Transverse colon (tissue), 4 donors: ENCODE measurements around the gene LMAN1L. TPM values are rescaled to one million over a fixed set of nuclear protein-coding genes. Genes with fewer than 3 reads are reported as not detected.
A peak's percentile ranks its signal among the peaks of the same experiment; 100 is the strongest.

Experiments used
- DNase-seq: peaks from one replicate; pipeline ENCODE4 v3.0.0-alpha.2; 2019
- H3K27ac ChIP-seq, 4 donors: fragments of 200-600 bp; sonication (generic); 2 replicates each; pipeline ENCODE4 v1.5.1; 2016 to 2018; ENCODE audit warnings: inconsistent platforms in 4 of 4
- H3K27me3 ChIP-seq: fragments of 200-600 bp; sonication (generic); 2 replicates; pipeline ENCODE4 v1.5.1; 2017; ENCODE audit warnings: inconsistent platforms
- H3K36me3 ChIP-seq, 4 donors: fragments of 200-600 bp; sonication (generic); 2 replicates each; pipeline ENCODE4 v1.5.1; 2017 to 2019; ENCODE audit warnings: inconsistent platforms in 4 of 4
- H3K4me1 ChIP-seq, 4 donors: fragments of 200-600 bp; sonication (generic); 2 replicates each; pipeline ENCODE4 v1.5.1; 2017 to 2020; ENCODE audit warnings: inconsistent platforms in 4 of 4
- H3K4me3 ChIP-seq, 4 donors: fragments of 200-600 bp; sonication (generic); 1 replicate in 1 of 4; 2 replicates in 3 of 4; pipeline versions ENCODE4 v1.5.1 to v1.6.1; 2017 to 2019; ENCODE audit warnings: inconsistent platforms in 4 of 4
- H3K9me3 ChIP-seq, 2 donors: fragments of 200-600 bp; sonication (generic); 2 replicates each; pipeline ENCODE4 v1.5.1; 2017 to 2019; ENCODE audit warnings: inconsistent platforms in 2 of 2
- EP300 ChIP-seq: sonication (generic); formaldehyde crosslinking; IDR thresholded peaks from one replicate; pipeline ENCODE4 v1.6.1; 2017; ENCODE audit warnings: antibody characterized with exemption, low read depth
- POLR2A ChIP-seq: fragments of 450-650 bp; IDR thresholded peaks from one replicate; pipeline ENCODE4 v1.6.1; 2016; ENCODE audit warnings: antibody characterized with exemption, mild to moderate bottlenecking, moderate library complexity
- POLR2AphosphoS5 ChIP-seq, 3 donors: sonication (generic); formaldehyde crosslinking; IDR thresholded peaks; one replicate each; pipeline ENCODE4 v1.6.1; 2016; ENCODE audit warnings: antibody characterized with exemption in 3 of 3
- WGBS, 2 donors: methylation state at CpG; one replicate each; pipeline ENCODE4 v1.1.5; 2018; ENCODE audit warnings: low coverage in 1 of 2; 5-methylcytosine and 5-hydroxymethylcytosine counted together
- in situ Hi-C, 4 donors: fragments of 200-750 bp; cut with MboI; loops; one replicate each; pipeline versions ENCODE4 v1.15.0 to v1.15.1; 2017; ENCODE audit warnings: low sequenced_read_pairs in 3 of 4, low pct_ligation_motif_present in 1 of 4, low pct_unique_long_range_greater_than_20kb in 1 of 4
- intact Hi-C: fragments of 100-400 bp; cut with DNase I; formaldehyde crosslinking; loops from one replicate; pipeline ENCODE4 v1.15.1; 2023; ENCODE audit warnings: low total_unique reads
- total RNA-seq, 4 donors: library from RNA; depleted of rRNA; stranded (reverse); fragments of >200 nt; gene quantifications; one replicate each; pipeline ENCODE4 v1.1.0, GENCODE V29; 2016
- TF ChIP-seq, protein P1 (sequence below), 5 experiments: fragments of 200-600 bp in 3 of 5; fragments of 450-650 bp in 2 of 5; sonication (generic) in 3 of 5; IDR thresholded peaks; 1 replicate in 2 of 5; 2 replicates in 3 of 5; pipeline ENCODE4 v1.5.1; 2016 to 2017; ENCODE audit warnings: antibody characterized with exemption in 5 of 5, inconsistent platforms in 3 of 5, mild to moderate bottlenecking in 2 of 5, moderate library complexity in 1 of 5

LMAN1L gene
- total RNA-seq, 4 donors from 2014 or later = 20.2 TPM; not detected in 3

DNA sequence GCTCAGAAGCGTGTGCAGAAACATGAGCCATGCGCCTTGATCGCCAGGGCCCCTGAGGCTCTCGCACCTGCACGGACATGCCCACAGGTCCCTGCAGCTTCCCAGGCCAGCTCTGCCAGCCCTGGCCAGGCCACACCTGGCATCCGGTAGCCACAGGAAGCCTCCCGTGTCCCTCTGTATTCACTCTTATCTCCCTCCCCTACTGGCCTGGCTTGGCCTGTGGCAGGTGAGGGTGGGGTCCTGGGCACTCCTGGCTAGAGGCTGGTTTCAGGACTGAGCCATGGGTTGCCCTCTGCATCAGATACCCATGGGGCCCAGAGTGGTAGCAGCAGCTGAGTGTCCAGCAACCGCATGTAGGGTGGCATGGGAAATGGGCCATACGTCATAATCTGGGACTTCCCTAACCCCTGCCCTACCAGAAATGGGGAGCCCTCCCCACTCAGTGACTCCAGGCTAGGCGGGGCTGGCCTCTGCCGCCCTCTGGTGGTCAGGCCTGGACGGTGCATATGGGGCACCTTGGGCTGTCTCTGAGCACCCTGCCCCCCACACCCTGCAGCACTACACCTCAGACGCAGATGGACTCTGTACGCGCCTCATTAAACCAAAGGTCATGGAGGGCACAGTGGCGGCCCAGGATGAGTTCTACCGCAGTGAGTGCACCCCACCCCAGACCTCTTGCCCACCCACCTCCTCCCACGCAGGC lies 12.6 kb upstream of the LMAN1L start:
- Histone ChIP-seq H3K4me3 (no peak overlapping the region), H3K4me1 (peaks cover 10 to 34% (median 19%) of the 10 kb centered on the region in 4 donors), H3K27me3 (no peaks in the 10 kb centered on the region), H3K27ac (peak overlapping the region; percentile 56 to 79 (median 66)), H3K36me3 (peaks cover 0 to 14% (median 6%) of the 10 kb centered on the region in 4 donors), H3K9me3 (no peaks in the 10 kb centered on the region)
- intact Hi-C loops = loop anchor here (2.0 kb wide), 1 partner anchor 29 kb away; no protein-coding TSS in a partner anchor
- WGBS, 2 donors = 33% methylated on average over 18 of the region's 18 CpGs; no CpG with 5 or more reads in 1 of the 2 donors
- in situ Hi-C loops = no loop called here
- DNase-seq = peak; percentile 91
- TF ChIP-seq EP300 (no peak), POLR2AphosphoS5 (IDR thresholded peaks at IDR 0.05) (peak in 2 of 3 donors; percentile 45 to 53), POLR2A (no peak)
- TF ChIP-seq, protein P1, sequence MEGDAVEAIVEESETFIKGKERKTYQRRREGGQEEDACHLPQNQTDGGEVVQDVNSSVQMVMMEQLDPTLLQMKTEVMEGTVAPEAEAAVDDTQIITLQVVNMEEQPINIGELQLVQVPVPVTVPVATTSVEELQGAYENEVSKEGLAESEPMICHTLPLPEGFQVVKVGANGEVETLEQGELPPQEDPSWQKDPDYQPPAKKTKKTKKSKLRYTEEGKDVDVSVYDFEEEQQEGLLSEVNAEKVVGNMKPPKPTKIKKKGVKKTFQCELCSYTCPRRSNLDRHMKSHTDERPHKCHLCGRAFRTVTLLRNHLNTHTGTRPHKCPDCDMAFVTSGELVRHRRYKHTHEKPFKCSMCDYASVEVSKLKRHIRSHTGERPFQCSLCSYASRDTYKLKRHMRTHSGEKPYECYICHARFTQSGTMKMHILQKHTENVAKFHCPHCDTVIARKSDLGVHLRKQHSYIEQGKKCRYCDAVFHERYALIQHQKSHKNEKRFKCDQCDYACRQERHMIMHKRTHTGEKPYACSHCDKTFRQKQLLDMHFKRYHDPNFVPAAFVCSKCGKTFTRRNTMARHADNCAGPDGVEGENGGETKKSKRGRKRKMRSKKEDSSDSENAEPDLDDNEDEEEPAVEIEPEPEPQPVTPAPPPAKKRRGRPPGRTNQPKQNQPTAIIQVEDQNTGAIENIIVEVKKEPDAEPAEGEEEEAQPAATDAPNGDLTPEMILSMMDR (IDR thresholded peaks at IDR 0.05) = peak; percentile 97 to 99 (median 98)

DNA sequence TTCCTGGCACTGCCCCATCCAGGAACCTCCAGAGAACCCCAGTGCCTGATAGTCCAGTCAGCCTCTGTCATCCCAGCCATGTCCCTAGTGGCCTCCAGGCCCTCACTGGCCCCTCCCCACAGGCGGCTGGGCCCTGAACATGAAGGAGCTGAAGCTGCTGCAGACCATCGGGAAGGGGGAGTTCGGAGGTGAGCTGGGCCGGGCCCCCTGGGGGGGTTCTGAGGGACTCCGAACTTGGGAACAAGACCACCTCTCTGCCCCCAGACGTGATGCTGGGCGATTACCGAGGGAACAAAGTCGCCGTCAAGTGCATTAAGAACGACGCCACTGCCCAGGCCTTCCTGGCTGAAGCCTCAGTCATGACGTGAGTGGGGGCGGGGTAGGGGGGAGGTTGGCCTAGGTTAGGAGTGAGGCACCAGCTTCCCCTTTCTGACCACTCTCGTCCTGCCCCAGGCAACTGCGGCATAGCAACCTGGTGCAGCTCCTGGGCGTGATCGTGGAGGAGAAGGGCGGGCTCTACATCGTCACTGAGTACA lies 12.0 kb upstream of the LMAN1L start:
- DNase-seq = no peak

DNA sequence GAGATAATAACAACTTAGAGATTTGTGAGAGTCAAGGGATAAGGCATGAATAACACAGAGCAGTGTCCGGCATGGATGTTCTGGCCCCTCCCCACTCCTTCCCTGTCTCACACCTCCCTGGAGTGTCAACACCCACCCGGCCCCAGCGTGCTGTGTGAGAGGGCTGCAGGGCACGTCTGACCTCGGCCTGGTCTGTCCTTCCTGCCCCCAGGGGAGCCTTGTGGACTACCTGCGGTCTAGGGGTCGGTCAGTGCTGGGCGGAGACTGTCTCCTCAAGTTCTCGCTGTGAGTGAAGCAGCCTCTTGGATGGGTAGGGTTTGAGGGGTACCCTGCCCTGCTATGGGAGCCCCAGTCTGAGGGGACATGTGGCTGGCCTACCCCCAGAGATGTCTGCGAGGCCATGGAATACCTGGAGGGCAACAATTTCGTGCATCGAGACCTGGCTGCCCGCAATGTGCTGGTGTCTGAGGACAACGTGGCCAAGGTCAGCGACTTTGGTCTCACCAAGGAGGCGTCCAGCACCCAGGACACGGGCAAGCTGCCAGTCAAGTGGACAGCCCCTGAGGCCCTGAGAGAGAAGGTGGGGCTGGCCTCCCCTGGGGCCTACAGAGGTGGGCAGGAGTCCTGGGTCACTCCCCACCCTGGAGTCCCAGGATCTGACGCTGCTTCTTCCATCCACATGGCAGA lies 11.2 kb upstream of the LMAN1L start:
- peaks cover 0 to 14% (median 6%) of the 10 kb centered on the region in 4 donors for H3K36me3 ChIP-seq

More for the DNA sequence above, 12.0 kb upstream of the LMAN1L start:
- H3K27ac ChIP-seq = peak overlapping the region; percentile 17 to 79 (median 48)
- H3K27me3 ChIP-seq = no peaks in the 10 kb centered on the region
- no peak for TF ChIP-seq POLR2AphosphoS5 (IDR thresholded peaks at IDR 0.05)
- no peak overlapping the region for H3K4me3 ChIP-seq
- peaks cover 10 to 34% (median 19%) of the 10 kb centered on the region in 4 donors for H3K4me1 ChIP-seq
- H3K9me3 ChIP-seq = no peaks in the 10 kb centered on the region
- WGBS, 2 donors = 66% methylated on average over 18 of the region's 20 CpGs; no CpG with 5 or more reads in 1 of the 2 donors
- peaks cover 0 to 14% (median 6%) of the 10 kb centered on the region in 4 donors for H3K36me3 ChIP-seq
- intact Hi-C loops (loop anchor here (2.0 kb wide), 1 partner anchor 30 kb away; no protein-coding TSS in a partner anchor), in situ Hi-C loops (no loop called here)

DNA sequence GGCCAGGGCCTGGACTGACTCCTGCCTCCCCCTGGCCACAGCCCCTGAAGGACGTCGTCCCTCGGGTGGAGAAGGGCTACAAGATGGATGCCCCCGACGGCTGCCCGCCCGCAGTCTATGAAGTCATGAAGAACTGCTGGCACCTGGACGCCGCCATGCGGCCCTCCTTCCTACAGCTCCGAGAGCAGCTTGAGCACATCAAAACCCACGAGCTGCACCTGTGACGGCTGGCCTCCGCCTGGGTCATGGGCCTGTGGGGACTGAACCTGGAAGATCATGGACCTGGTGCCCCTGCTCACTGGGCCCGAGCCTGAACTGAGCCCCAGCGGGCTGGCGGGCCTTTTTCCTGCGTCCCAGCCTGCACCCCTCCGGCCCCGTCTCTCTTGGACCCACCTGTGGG lies 10.3 kb upstream of the LMAN1L start:
- TF ChIP-seq POLR2A (no peak), POLR2AphosphoS5 (IDR thresholded peaks at IDR 0.05) (no peak), EP300 (no peak)
- TF ChIP-seq, protein P1 (IDR thresholded peaks at IDR 0.05) = no peak
- in situ Hi-C loops = no loop called here
- WGBS, 2 donors = 89% methylated on average over 18 of the region's 20 CpGs; no CpG with 5 or more reads in 1 of the 2 donors
- no peak overlapping the region for H3K27ac ChIP-seq
- no peak for DNase-seq
- intact Hi-C loops = no loop called here
- H3K4me3 ChIP-seq = no peak overlapping the region
- H3K36me3 ChIP-seq = peaks cover 0 to 14% (median 6%) of the 10 kb centered on the region in 4 donors
- H3K27me3 ChIP-seq = no peaks in the 10 kb centered on the region
- H3K9me3 ChIP-seq = no peaks in the 10 kb centered on the region
- H3K4me1 ChIP-seq = peaks cover 12 to 39% (median 20%) of the 10 kb centered on the region in 4 donors

More for the DNA sequence above, 11.2 kb upstream of the LMAN1L start:
- no peak for DNase-seq
- no peak overlapping the region for H3K4me3 ChIP-seq
- H3K27me3 ChIP-seq = no peaks in the 10 kb centered on the region
- H3K4me1 ChIP-seq = peaks cover 10 to 34% (median 19%) of the 10 kb centered on the region in 4 donors
- in situ Hi-C loops (no loop called here), intact Hi-C loops (loop anchor here (2.0 kb wide), 1 partner anchor 31 kb away; no protein-coding TSS in a partner anchor)
- WGBS, 2 donors = 69 to 89% methylated on average over 2 to 18 of the region's 18 CpGs
- no peak overlapping the region for H3K27ac ChIP-seq
- TF ChIP-seq POLR2A = no peak
- TF ChIP-seq, protein P1 (IDR thresholded peaks at IDR 0.05) = no peak
- TF ChIP-seq POLR2AphosphoS5 (IDR thresholded peaks at IDR 0.05) = no peak
- no peak for TF ChIP-seq EP300
- H3K9me3 ChIP-seq = no peaks in the 10 kb centered on the region
